Peyer's patch (tissue), 4 donors: Measurements from ENCODE around the gene BMS1.

Source experiments
- CTCF ChIP-seq, 6 experiments: fragments of 450-650 bp in 4 of 6; fragments of 200-600 bp in 2 of 6; sonication (generic) in 1 of 6; IDR thresholded peaks; one replicate each; pipeline ENCODE4 v1.5.1; 2017 to 2019; ENCODE audit warnings: antibody characterized with exemption in 6 of 6, mild to moderate bottlenecking in 3 of 6, moderate library complexity in 1 of 6
- POLR2A ChIP-seq, 2 donors: fragments of 450-650 bp; IDR thresholded peaks; one replicate each; pipeline ENCODE4 v1.5.1; 2017; ENCODE audit warnings: antibody characterized with exemption in 2 of 2, mild to moderate bottlenecking in 2 of 2, moderate library complexity in 2 of 2

GRCh38 chr10:42859256-42859655, 76.7 kb downstream of the BMS1 start:
- TF ChIP-seq POLR2A (IDR thresholded peaks at IDR 0.05), result no peak
- no peak for TF ChIP-seq CTCF (IDR thresholded peaks at IDR 0.05)
